Raji (cell line): ENCODE data around the gene IL11.

ENCODE experiments used
- POLR2A ChIP-seq: IDR thresholded peaks from 2 replicates; pipeline ENCODE4 v1.6.1; 2011; ENCODE audit warnings: low read depth, low read length, control low read depth; ENCODE audit not compliant: insufficient read depth

IL11 gene

GRCh38 chr19:55339105-55339888 lies 31.0 kb downstream of the IL11 start, which contains the start of gene KMT5C:
Gene KMT5C (plus strand): TSS chr19:55339876. CDS start chr19:55341937, 2,061 bp downstream.
- TF ChIP-seq POLR2A: no peak

- TF ChIP-seq POLR2A: no peak
Observed at GRCh38 chr19:55336101-55336500, 34.2 kb downstream of the IL11 start.

GRCh38 chr19:55333870-55334269 lies 36.4 kb downstream of the IL11 start:
- TF ChIP-seq POLR2A: no peak

- no peak for TF ChIP-seq POLR2A
Observed at GRCh38 chr19:55325172-55325571, 45.1 kb downstream of the IL11 start, which contains the start of gene TMEM150B. Gene TMEM150B (minus strand): TSS chr19:55325341. CDS start chr19:55321036, 4,305 bp downstream.

- TF ChIP-seq POLR2A: no peak
Observed at GRCh38 chr19:55324662-55325061, 45.6 kb downstream of the IL11 start.

- TF ChIP-seq POLR2A: no peak
Observed at GRCh38 chr19:55322204-55322885, 47.9 kb downstream of the IL11 start.

GRCh38 chr19:55321466-55322137 lies 48.7 kb downstream of the IL11 start:
- TF ChIP-seq POLR2A: no peak

- no peak for TF ChIP-seq POLR2A
Observed at GRCh38 chr19:55320844-55321419, 49.3 kb downstream of the IL11 start.

- TF ChIP-seq POLR2A: no peak
Observed at GRCh38 chr19:55319785-55320184, 50.5 kb downstream of the IL11 start.

- no peak for TF ChIP-seq POLR2A
Observed at GRCh38 chr19:55316646-55317045, 53.6 kb downstream of the IL11 start.

GRCh38 chr19:55315956-55316525 lies 54.2 kb downstream of the IL11 start:
- no peak for TF ChIP-seq POLR2A

- no peak for TF ChIP-seq POLR2A
Observed at GRCh38 chr19:55314396-55314795, 55.9 kb downstream of the IL11 start.
